ENCODE results near the gene SMTNL2.

SMTNL2 gene

GRCh38 chr17:4557626-4558346 lies 26.5 kb upstream of the SMTNL2 start:
- Histone ChIP-seq H3K79me2 (ENCODE audit: insufficient read depth, low read length) (peaks cover 18% of the 10 kb centered on the region), H3K27ac (ENCODE audit: low read depth, low read length, poor library complexity, severe bottlenecking) (no peak overlapping the region), H3K4me2 (ENCODE audit: low read length) (no peak overlapping the region), H3K9me3 (ENCODE audit: low read length) (no peaks in the 10 kb centered on the region), H3K27me3 (ENCODE audit: insufficient read depth, low read length) (no peaks in the 10 kb centered on the region; the same call in 1 of the 2 replicates), H3K9ac (ENCODE audit: low read length) (no peak overlapping the region), H3K36me3 (ENCODE audit: insufficient read depth, low read length) (peaks cover 12% of the 10 kb centered on the region), H3F3A (ENCODE audit: insufficient read depth, low read length) (no peaks in the 10 kb centered on the region), H3K4me3 (ENCODE audit: low read depth, low read length, poor library complexity, severe bottlenecking) (no peak overlapping the region), H3K9me2 (ENCODE audit: low read depth, low read length) (no peaks in the 10 kb centered on the region), H3K4me1 (ENCODE audit: insufficient read depth, low read length, severe bottlenecking) (peaks cover 40% of the 10 kb centered on the region), H2AFZ (ENCODE audit: low read length) (no peak overlapping the region), H4K20me1 (ENCODE audit: insufficient read depth, low read length) (no peaks in the 10 kb centered on the region)
- TF ChIP-seq, protein P1, sequence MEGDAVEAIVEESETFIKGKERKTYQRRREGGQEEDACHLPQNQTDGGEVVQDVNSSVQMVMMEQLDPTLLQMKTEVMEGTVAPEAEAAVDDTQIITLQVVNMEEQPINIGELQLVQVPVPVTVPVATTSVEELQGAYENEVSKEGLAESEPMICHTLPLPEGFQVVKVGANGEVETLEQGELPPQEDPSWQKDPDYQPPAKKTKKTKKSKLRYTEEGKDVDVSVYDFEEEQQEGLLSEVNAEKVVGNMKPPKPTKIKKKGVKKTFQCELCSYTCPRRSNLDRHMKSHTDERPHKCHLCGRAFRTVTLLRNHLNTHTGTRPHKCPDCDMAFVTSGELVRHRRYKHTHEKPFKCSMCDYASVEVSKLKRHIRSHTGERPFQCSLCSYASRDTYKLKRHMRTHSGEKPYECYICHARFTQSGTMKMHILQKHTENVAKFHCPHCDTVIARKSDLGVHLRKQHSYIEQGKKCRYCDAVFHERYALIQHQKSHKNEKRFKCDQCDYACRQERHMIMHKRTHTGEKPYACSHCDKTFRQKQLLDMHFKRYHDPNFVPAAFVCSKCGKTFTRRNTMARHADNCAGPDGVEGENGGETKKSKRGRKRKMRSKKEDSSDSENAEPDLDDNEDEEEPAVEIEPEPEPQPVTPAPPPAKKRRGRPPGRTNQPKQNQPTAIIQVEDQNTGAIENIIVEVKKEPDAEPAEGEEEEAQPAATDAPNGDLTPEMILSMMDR (IDR thresholded peaks at IDR 0.05; ENCODE audit: low read length), result no peak
- TF ChIP-seq EZH2 (IDR thresholded peaks at IDR 0.05; ENCODE audit: borderline replicate concordance, low read length), result no peak

- no peak overlapping the region for H2AFZ ChIP-seq (ENCODE audit: low read length)
- H3K27ac ChIP-seq (ENCODE audit: low read depth, low read length, poor library complexity, severe bottlenecking), result no peak overlapping the region
- H3K4me3 ChIP-seq (ENCODE audit: low read depth, low read length, poor library complexity, severe bottlenecking), result no peak overlapping the region
- no peaks in the 10 kb centered on the region for H3K9me3 ChIP-seq (ENCODE audit: low read length)
- no peak overlapping the region for H3K9ac ChIP-seq (ENCODE audit: low read length)
- H3K9me2 ChIP-seq (ENCODE audit: low read depth, low read length), result no peaks in the 10 kb centered on the region
- TF ChIP-seq, protein P1 (IDR thresholded peaks at IDR 0.05; ENCODE audit: low read length), result no peak
- no peak for TF ChIP-seq EZH2 (IDR thresholded peaks at IDR 0.05; ENCODE audit: borderline replicate concordance, low read length)
- H4K20me1 ChIP-seq (ENCODE audit: insufficient read depth, low read length), result no peaks in the 10 kb centered on the region
- peaks cover 37% of the 10 kb centered on the region for H3K4me1 ChIP-seq (ENCODE audit: insufficient read depth, low read length, severe bottlenecking)
- H3K27me3 ChIP-seq (ENCODE audit: insufficient read depth, low read length), result no peaks in the 10 kb centered on the region; the same call in 1 of the 2 replicates
- H3K36me3 ChIP-seq (ENCODE audit: insufficient read depth, low read length), result peaks cover 5% of the 10 kb centered on the region; the same call in 1 of the 2 replicates
- peaks cover 16% of the 10 kb centered on the region for H3K79me2 ChIP-seq (ENCODE audit: insufficient read depth, low read length)
- no peaks in the 10 kb centered on the region for H3F3A ChIP-seq (ENCODE audit: insufficient read depth, low read length)
- no peak overlapping the region for H3K4me2 ChIP-seq (ENCODE audit: low read length)
These were observed 25.9 kb upstream of the SMTNL2 start for GRCh38 chr17:4558347-4558971.

DNA sequence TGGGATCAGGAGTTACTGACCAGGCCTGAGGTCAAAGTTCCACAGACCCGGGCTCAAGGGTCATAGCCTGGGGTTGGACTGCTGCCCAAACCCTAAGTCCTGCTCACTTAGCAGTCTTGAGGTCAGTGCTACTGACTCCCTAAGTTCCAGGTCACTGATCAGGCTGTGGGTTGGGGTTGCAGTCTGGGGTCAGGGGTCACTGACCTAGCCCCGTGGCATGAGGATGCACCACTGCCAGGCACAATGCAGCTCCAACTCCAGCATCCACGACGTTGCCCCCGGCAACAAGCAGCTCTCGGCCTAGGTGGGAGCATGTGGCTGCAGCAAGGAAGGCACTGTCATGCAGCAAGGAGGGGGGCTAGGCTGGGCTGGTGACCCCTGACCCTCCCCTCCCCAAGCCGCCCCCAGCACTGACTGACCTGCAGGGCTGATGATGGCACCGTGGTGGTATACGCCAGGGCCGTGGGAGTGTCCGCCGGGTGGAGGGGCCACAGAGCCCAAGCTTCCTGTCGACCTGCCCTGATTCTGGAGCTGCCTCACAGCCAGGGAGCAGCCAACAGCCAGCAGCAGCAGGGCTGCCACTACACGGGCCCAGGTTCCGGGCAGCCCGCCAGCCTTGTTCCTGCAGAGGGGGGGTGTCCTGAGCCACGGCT lies 25.1 kb upstream of the SMTNL2 start:
- Histone ChIP-seq H3K27ac (ENCODE audit: low read depth, low read length, poor library complexity, severe bottlenecking) (no peak overlapping the region), H3K4me1 (ENCODE audit: insufficient read depth, low read length, severe bottlenecking) (peaks cover 29% of the 10 kb centered on the region), H2AFZ (ENCODE audit: low read length) (no peak overlapping the region), H3K9me2 (ENCODE audit: low read depth, low read length) (no peaks in the 10 kb centered on the region), H3K27me3 (ENCODE audit: insufficient read depth, low read length) (no peaks in the 10 kb centered on the region; the same call in 1 of the 2 replicates), H4K20me1 (ENCODE audit: insufficient read depth, low read length) (no peaks in the 10 kb centered on the region), H3K4me2 (ENCODE audit: low read length) (no peak overlapping the region), H3K4me3 (ENCODE audit: low read depth, low read length, poor library complexity, severe bottlenecking) (no peak overlapping the region), H3K9ac (ENCODE audit: low read length) (no peak overlapping the region), H3K79me2 (ENCODE audit: insufficient read depth, low read length) (peaks cover 8% of the 10 kb centered on the region), H3K36me3 (ENCODE audit: insufficient read depth, low read length) (no peaks in the 10 kb centered on the region; the same call in 1 of the 2 replicates), H3K9me3 (ENCODE audit: low read length) (no peaks in the 10 kb centered on the region), H3F3A (ENCODE audit: insufficient read depth, low read length) (no peaks in the 10 kb centered on the region)
- TF ChIP-seq EZH2 (IDR thresholded peaks at IDR 0.05; ENCODE audit: borderline replicate concordance, low read length), result no peak
- TF ChIP-seq, protein P1 (IDR thresholded peaks at IDR 0.05; ENCODE audit: low read length), result no peak

All from OCI-LY1 (cell line).